NCI-H1048 (cell line): ENCODE data around the gene DLK2.

Experiments
- DNase-seq: peaks from one replicate; lab custom pipeline; 2025; lab: John Stamatoyannopoulos, UW

Gene DLK2

GRCh38 chr6:43453831-43454230 lies 1.5 kb downstream of the DLK2 start:
- no peak for DNase-seq

- no peak for DNase-seq
These were observed 2.5 kb downstream of the DLK2 start for GRCh38 chr6:43452896-43453295.

GRCh38 chr6:43451939-43452338 lies 3.4 kb downstream of the DLK2 start:
- DNase-seq = no peak

- no peak for DNase-seq
These were observed 4.0 kb downstream of the DLK2 start for GRCh38 chr6:43451348-43451747.

- DNase-seq = no peak
These were observed 4.6 kb downstream of the DLK2 start for GRCh38 chr6:43450699-43451131.

- DNase-seq = no peak
These were observed 6.4 kb downstream of the DLK2 start for GRCh38 chr6:43448916-43449315.

- no peak for DNase-seq
These were observed 7.7 kb downstream of the DLK2 start for GRCh38 chr6:43447604-43448003.

GRCh38 chr6:43445576-43445975 lies 9.8 kb downstream of the DLK2 start:
- no peak for DNase-seq

- DNase-seq = no peak
These were observed 10.8 kb downstream of the DLK2 start for GRCh38 chr6:43444582-43444981.

GRCh38 chr6:43444036-43444435 lies 11.3 kb downstream of the DLK2 start:
- no peak for DNase-seq

GRCh38 chr6:43442935-43443334 lies 12.4 kb downstream of the DLK2 start:
- DNase-seq = no peak

GRCh38 chr6:43437700-43438099 lies 17.6 kb downstream of the DLK2 start:
- DNase-seq = no peak

GRCh38 chr6:43436577-43437282 lies 18.6 kb downstream of the DLK2 start:
- DNase-seq = no peak

GRCh38 chr6:43435682-43436437 lies 19.5 kb downstream of the DLK2 start:
- no peak for DNase-seq

- no peak for DNase-seq
These were observed 20.4 kb downstream of the DLK2 start for GRCh38 chr6:43434943-43435342.

- DNase-seq = no peak
These were observed 21.1 kb downstream of the DLK2 start for GRCh38 chr6:43434001-43434840.

GRCh38 chr6:43433148-43433547 lies 22.2 kb downstream of the DLK2 start:
- no peak for DNase-seq

- no peak for DNase-seq
These were observed 23.1 kb downstream of the DLK2 start for GRCh38 chr6:43432009-43432945.

GRCh38 chr6:43428874-43429273 lies 26.5 kb downstream of the DLK2 start:
- DNase-seq = no peak

- no peak for DNase-seq
These were observed 27.2 kb downstream of the DLK2 start for GRCh38 chr6:43428112-43428570.

GRCh38 chr6:43427406-43428111 lies 27.8 kb downstream of the DLK2 start, which contains the start of gene ABCC10:
Gene ABCC10, plus strand, starts transcription at chr6:43427541. Its CDS starts 438 bp downstream, at chr6:43427979.
- peak; percentile 92 for DNase-seq
